Ovary (tissue), 3 donors: ENCODE results near the gene SMIM44.

Experiments used
- CTCF ChIP-seq, 3 donors: fragments of 450-650 bp in 2 of 3; fragments of 200-600 bp in 1 of 3; IDR thresholded peaks; one replicate each; pipeline versions ENCODE4 v1.5.1 to v1.8.0; 2016 to 2022; ENCODE audit warnings: antibody characterized with exemption in 3 of 3, mild to moderate bottlenecking in 1 of 3
- EP300 ChIP-seq: sonication (generic); formaldehyde crosslinking; IDR thresholded peaks from one replicate; pipeline ENCODE4 v1.6.1; 2017; ENCODE audit warnings: antibody characterized with exemption
- POLR2A ChIP-seq: fragments of 450-650 bp; IDR thresholded peaks from one replicate; pipeline ENCODE4 v1.6.1; 2017; ENCODE audit warnings: antibody characterized with exemption, mild to moderate bottlenecking, moderate library complexity
- donor health status: DM: no; HTN: no; CAD: no.

DNA sequence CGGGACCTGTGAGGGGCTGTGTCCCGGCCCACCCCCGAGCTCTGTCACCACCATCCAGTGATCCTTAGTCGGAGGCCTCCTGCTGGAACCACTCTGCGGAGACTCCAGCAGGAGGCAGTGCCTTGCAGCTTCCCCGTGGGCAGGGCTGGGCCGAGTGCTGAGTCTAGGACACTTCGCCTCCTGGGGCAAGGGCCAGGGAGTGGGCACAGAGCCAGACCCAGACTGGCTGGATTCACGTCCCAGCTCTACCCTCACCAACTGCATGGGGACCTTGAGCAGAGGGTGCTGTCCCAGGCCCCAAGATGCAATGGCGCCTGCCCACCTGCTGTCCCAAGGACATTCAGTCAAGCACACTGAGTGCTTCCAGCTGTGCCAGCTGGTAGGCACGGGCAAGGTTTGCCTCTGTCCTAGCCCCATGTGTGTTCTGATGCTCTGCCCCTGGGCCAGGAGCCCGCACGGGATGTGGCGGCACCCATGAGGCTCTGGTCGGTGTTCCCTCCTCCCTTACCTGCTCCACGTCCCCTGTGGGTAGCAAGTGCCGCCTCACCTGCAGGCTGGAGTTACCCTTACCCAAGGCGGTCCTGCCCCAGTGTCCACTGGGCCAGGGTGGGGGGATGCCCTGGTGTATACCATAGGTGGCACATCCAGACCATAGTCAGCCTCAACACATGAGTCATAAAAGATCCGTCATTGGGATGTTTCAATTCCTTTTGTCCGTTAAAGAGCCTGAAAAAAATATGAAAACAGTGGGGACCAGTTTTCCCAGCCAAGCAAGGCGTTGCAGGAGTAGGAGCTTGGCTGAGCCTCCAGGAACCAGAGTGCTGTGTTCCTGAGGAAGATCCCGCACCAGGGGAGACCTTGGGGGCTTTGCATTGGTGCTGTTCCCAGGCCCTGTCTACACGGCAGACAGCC is 30.2 kb upstream of the SMIM44 start:
- TF ChIP-seq EP300 (no peak), POLR2A (no peak), CTCF (IDR thresholded peaks at IDR 0.05) (no peak)
